ENCODE data around the gene RTN4. TPM values are rescaled to one million over a fixed set of nuclear protein-coding genes. Genes with fewer than 3 reads are reported as not detected.
"Not testable (repeated sequence)": the region's sequence is repeated elsewhere in the genome, so short reads cannot be mapped to it uniquely, and the experiment has no call there.

RTN4 gene
- total RNA-seq, 1 experiment from 2014 or later = 513 TPM

- in situ Hi-C loops (cut with HindIII; ENCODE audit: low pct_unique_long_range_greater_than_20kb, low sequenced_read_pairs) (no loop called here), intact Hi-C loops (cut with micrococcal nuclease; ENCODE audit: unreplicated experiment) (no loop called here)
- BruUV-seq (replicated peaks) = no TSS peak
- ChIA-PET POLR2A (no interaction called here), CTCF (no interaction called here)
- DNase-seq (ENCODE audit: low read depth, low spot score) = no peak
- H3K4me1 ChIP-seq (ENCODE audit: control insufficient read depth, insufficient read depth, low read length) = peaks cover 77% of the 10 kb centered on the region
- no peak overlapping the region for H3K4me3 ChIP-seq (ENCODE audit: low read depth in 2 of 2, low read length in 2 of 2)
- TF ChIP-seq TCF7L2 (IDR thresholded peaks at IDR 0.05; ENCODE audit: low read depth, low read length) (no peak), REST (IDR thresholded peaks at IDR 0.05; ENCODE audit: insufficient read depth in 1 of 2, low read depth in 2 of 2, low read length in 1 of 2) (no peak), POLR2AphosphoS5 (IDR thresholded peaks at IDR 0.05; ENCODE audit: low read depth, low read length) (no peak), CTCF (IDR thresholded peaks at IDR 0.05) (no peak), SIN3A (IDR thresholded peaks at IDR 0.05; ENCODE audit: borderline replicate concordance, insufficient read depth, low read depth, low read length) (no peak)
- H3K27ac ChIP-seq (ENCODE audit: low read length) = no peak overlapping the region
- H3K9me3 ChIP-seq (ENCODE audit: control insufficient read depth, insufficient read depth, low read depth, low read length) = no peaks in the 10 kb centered on the region
- no peaks in the 10 kb centered on the region for H3K36me3 ChIP-seq (ENCODE audit: control insufficient read depth, insufficient read depth, low read length)
- H3K27me3 ChIP-seq (ENCODE audit: control insufficient read depth, insufficient read depth, low read length) = no peaks in the 10 kb centered on the region
- ATAC-seq = no peak
Measured at GRCh38 chr2:54995553-54995952, 54.7 kb downstream of the RTN4 start.

- Histone ChIP-seq H3K36me3 (ENCODE audit: control insufficient read depth, insufficient read depth, low read length) (peaks cover 10% of the 10 kb centered on the region; the same call in 1 of the 2 replicates), H3K4me1 (ENCODE audit: control insufficient read depth, insufficient read depth, low read length) (peaks cover 73% of the 10 kb centered on the region)
- POLR2A ChIA-PET = interaction anchor here (0.5 to 0.6 kb wide), 2 partner anchors 221 to 272 kb away, joined by 6 to 10 read pairs; no protein-coding TSS in a partner anchor
- intact Hi-C loops (cut with micrococcal nuclease; ENCODE audit: unreplicated experiment); H3K9me3 ChIP-seq (ENCODE audit: control insufficient read depth, insufficient read depth, low read depth, low read length); H3K27me3 ChIP-seq (ENCODE audit: control insufficient read depth, insufficient read depth, low read length); CTCF ChIA-PET; BruUV-seq (replicated peaks); DNase-seq (ENCODE audit: low read depth, low spot score); ATAC-seq; in situ Hi-C loops (cut with HindIII; ENCODE audit: low pct_unique_long_range_greater_than_20kb, low sequenced_read_pairs); H3K27ac ChIP-seq (ENCODE audit: low read length); H3K4me3 ChIP-seq (ENCODE audit: low read depth in 2 of 2, low read length in 2 of 2): not testable (repeated sequence)
Measured at GRCh38 chr2:54990694-54991093, 59.6 kb downstream of the RTN4 start.

- no peak for ATAC-seq
- intact Hi-C loops (cut with micrococcal nuclease; ENCODE audit: unreplicated experiment) = no loop called here
- H3K36me3 ChIP-seq (ENCODE audit: control insufficient read depth, insufficient read depth, low read length) = peaks cover 22% of the 10 kb centered on the region
- H3K27me3 ChIP-seq (ENCODE audit: control insufficient read depth, insufficient read depth, low read length) = no peaks in the 10 kb centered on the region
- no peak for DNase-seq (ENCODE audit: low read depth, low spot score)
- BruUV-seq (replicated peaks) = no TSS peak
- TF ChIP-seq SIN3A (IDR thresholded peaks at IDR 0.05; ENCODE audit: borderline replicate concordance, insufficient read depth, low read depth, low read length) = no peak
- no peak for TF ChIP-seq CTCF (IDR thresholded peaks at IDR 0.05)
- no peak for TF ChIP-seq POLR2AphosphoS5 (IDR thresholded peaks at IDR 0.05; ENCODE audit: low read depth, low read length)
- no peak for TF ChIP-seq REST (IDR thresholded peaks at IDR 0.05; ENCODE audit: insufficient read depth in 1 of 2, low read depth in 2 of 2, low read length in 1 of 2)
- no peak for TF ChIP-seq TCF7L2 (IDR thresholded peaks at IDR 0.05; ENCODE audit: low read depth, low read length)
- CTCF ChIA-PET = no interaction called here
- peak overlapping the region; percentile 55; the same call in 1 of the 2 replicates for H3K27ac ChIP-seq (ENCODE audit: low read length)
- no peaks in the 10 kb centered on the region for H3K9me3 ChIP-seq (ENCODE audit: control insufficient read depth, insufficient read depth, low read depth, low read length)
- no peak overlapping the region for H3K4me3 ChIP-seq (ENCODE audit: low read depth in 2 of 2, low read length in 2 of 2)
- POLR2A ChIA-PET = interaction anchor here (0.6 kb wide), 1 partner anchor 9 kb away, joined by 3 read pairs; no protein-coding TSS in a partner anchor
- H3K4me1 ChIP-seq (ENCODE audit: control insufficient read depth, insufficient read depth, low read length) = peaks cover 78% of the 10 kb centered on the region
- in situ Hi-C loops (cut with HindIII; ENCODE audit: low pct_unique_long_range_greater_than_20kb, low sequenced_read_pairs) = no loop called here
Measured at GRCh38 chr2:54988612-54989011, 61.6 kb downstream of the RTN4 start.

All from Panc1 (cell line).